K562 (cell line): ENCODE measurements around the gene TTLL11. TPM values are rescaled to one million over a fixed set of nuclear protein-coding genes. Genes with fewer than 3 reads are reported as not detected.

Experiments
- ATAC-seq: fragments of 200-7000 bp; cut with Tn5 transposase; 3 replicates; pipeline ENCODE4 v1.9.1; 2020; ENCODE audit warnings: moderate library complexity
- BruUV-seq: library from RNA; stranded (reverse); fragments of 400-500 nt; replicated peaks from 2 replicates; lab custom pipeline; 2021; lab: Mats Ljungman, UMichigan
- CTCF ChIA-PET: fragments of 300-600 bp; formaldehyde crosslinking; extraction: SDS; loops from one replicate; lab custom pipeline; 2021; ENCODE audit warnings: low intra/inter-chr PET ratio; lab: Yijun Ruan, JAX
- POLR2A ChIA-PET: fragments of 300-600, 350-650 bp; sonication (Branson Sonifier 250); formaldehyde crosslinking; extraction: SDS; loops from one replicate; lab custom pipeline; 2021; ENCODE audit warnings: antibody characterized with exemption, inconsistent platforms; lab: Yijun Ruan, JAX
- DNase-seq, 4 experiments: peaks; one replicate each; pipeline versions ENCODE4 v3.0.0 to v3.0.0-alpha.2; 2011 to 2018; ENCODE audit warnings: low spot score in 3 of 4, mixed read lengths in 3 of 4; ENCODE audit errors: extremely low read depth in 1 of 4
- FAIRE-seq: peaks from 2 replicates; lab custom pipeline; 2011; peaks lifted over from hg19 to GRCh38; lab: Jason Lieb, UNC
- H2AFZ ChIP-seq: 2 replicates; pipeline ENCODE4 v1.6.0; 2011; ENCODE audit warnings: low read depth, low read length, control low read depth, inconsistent platforms
- H3K27ac ChIP-seq: fragments of 200-600 bp; 3 replicates; pipeline ENCODE4 v1.8.0; 2011; ENCODE audit warnings: low read depth, mild to moderate bottlenecking, control low read depth, inconsistent platforms, low read length, moderate library complexity, mixed read lengths; ENCODE audit errors: extremely low read depth
- H3K27me3 ChIP-seq, 2 experiments: fragments of 300-600 bp in 1 of 2; 2 replicates in 1 of 2; 3 replicates in 1 of 2; pipeline versions ENCODE4 v1.6.0 to v1.8.0; 2011; ENCODE audit warnings: inconsistent platforms in 2 of 2, low read length in 2 of 2, mild to moderate bottlenecking in 1 of 2, mixed read lengths in 1 of 2, moderate library complexity in 1 of 2; ENCODE audit not compliant: control insufficient read depth in 2 of 2, insufficient read depth in 2 of 2
- H3K36me3 ChIP-seq: fragments of 300-600 bp; 3 replicates; pipeline ENCODE4 v1.8.0; 2011; ENCODE audit warnings: mild to moderate bottlenecking, low read length, inconsistent platforms; ENCODE audit not compliant: control insufficient read depth, insufficient read depth
- H3K4me1 ChIP-seq, 2 experiments: fragments of 200-600 bp in 1 of 2; replicated peaks in 1 of 2; 2 replicates in 1 of 2; 3 replicates in 1 of 2; pipeline versions ENCODE4 v1.5.1 to v1.8.0; 2011; ENCODE audit warnings: inconsistent platforms in 2 of 2, low read length in 2 of 2, mild to moderate bottlenecking in 1 of 2, mixed read lengths in 1 of 2, moderate library complexity in 1 of 2; ENCODE audit not compliant: control insufficient read depth in 2 of 2, insufficient read depth in 2 of 2
- H3K4me2 ChIP-seq: 2 replicates; pipeline ENCODE4 v1.6.1; 2011; ENCODE audit warnings: low read length, control low read depth, inconsistent platforms, mixed read lengths; ENCODE audit not compliant: insufficient read depth
- H3K4me3 ChIP-seq: fragments of 200-600 bp; sonication (generic), shearing (Covaris generic); 2 replicates; pipeline ENCODE4 v1.5.1; 2016; ENCODE audit warnings: control low read depth, inconsistent platforms
- H3K79me2 ChIP-seq: fragments of 200-600 bp; 3 replicates; pipeline ENCODE4 v1.8.0; 2011; ENCODE audit warnings: low read length, inconsistent platforms; ENCODE audit not compliant: control insufficient read depth, insufficient read depth
- H3K9ac ChIP-seq, 2 experiments: 2 replicates each; pipeline versions ENCODE4 v1.6.0 to v1.6.1; 2011; ENCODE audit warnings: low read depth in 2 of 2, low read length in 2 of 2, control low read depth in 1 of 2, inconsistent platforms in 1 of 2, mild to moderate bottlenecking in 1 of 2, mixed read lengths in 1 of 2; ENCODE audit not compliant: insufficient read depth in 1 of 2
- H3K9me1 ChIP-seq: one replicate; pipeline ENCODE4 v1.6.0; 2011; ENCODE audit warnings: inconsistent platforms, mild to moderate bottlenecking, low read length, moderate library complexity; ENCODE audit not compliant: control insufficient read depth, insufficient read depth
- H3K9me3 ChIP-seq: replicated peaks from 2 replicates; pipeline ENCODE4 v1.5.1; 2011; ENCODE audit warnings: low read depth, low read length, inconsistent platforms; ENCODE audit not compliant: control insufficient read depth, insufficient read depth
- H4K20me1 ChIP-seq: replicated peaks from 2 replicates; pipeline ENCODE4 v1.6.1; 2011; ENCODE audit warnings: low read length, inconsistent platforms, mixed read lengths; ENCODE audit not compliant: control insufficient read depth, insufficient read depth
- EP400 ChIP-seq: fragments of 450-650 bp; IDR thresholded peaks from 2 replicates; pipeline ENCODE4 v1.6.1; 2017; ENCODE audit warnings: antibody characterized with exemption, mild to moderate bottlenecking, moderate library complexity
- MTA3 ChIP-seq: fragments of 450-650 bp; formaldehyde crosslinking; IDR thresholded peaks from 2 replicates; pipeline ENCODE4 v1.6.1; 2017; ENCODE audit warnings: mild to moderate bottlenecking, borderline replicate concordance
- NEUROD1 ChIP-seq: fragments of 150-350 bp; IDR thresholded peaks from 2 replicates; pipeline ENCODE4 v1.6.1; 2014; ENCODE audit warnings: borderline replicate concordance, low read length, low read depth; ENCODE audit not compliant: partially characterized antibody
- NFIX ChIP-seq: fragments of 250-450 bp; sonication (Bioruptor Pico); IDR thresholded peaks from 2 replicates; pipeline ENCODE4 v1.4.0; 2020; ENCODE audit warnings: low read depth, mild to moderate bottlenecking, moderate library complexity
- PHF21A ChIP-seq: fragments of 450-650 bp; IDR thresholded peaks from 2 replicates; pipeline ENCODE4 v1.6.1; 2017; ENCODE audit warnings: low read depth, borderline replicate concordance
- POLR2G ChIP-seq: fragments of 200-400 bp; formaldehyde crosslinking; IDR thresholded peaks from 2 replicates; pipeline ENCODE4 v1.6.1; 2017; ENCODE audit warnings: low read depth, mild to moderate bottlenecking, antibody characterized with exemption, low read length, moderate library complexity
- WGBS: fragments of 100-300 bp; shearing (Covaris generic); methylation state at CpG from one replicate; pipeline ENCODE4 v1.1.6; 2016; ENCODE audit warnings: low coverage, mixed read lengths; ENCODE audit not compliant: insufficient coverage; ENCODE audit errors: missing lambda C conversion rate; 5-methylcytosine and 5-hydroxymethylcytosine counted together
- in situ Hi-C: fragments of 300-500 bp; cut with MboI; formaldehyde crosslinking; loops from 4 replicates; pipeline ENCODE4 v1.15.0; 2018; ENCODE audit warnings: inconsistent platforms, mixed read lengths
- intact Hi-C: fragments of 100-400 bp; cut with micrococcal nuclease; formaldehyde crosslinking; loops from 2 replicates; pipeline ENCODE4 v1.14.2; 2022
- polyA plus RNA-seq, 8 experiments: library from polyadenylated mRNA; depleted of rRNA in 4 of 8; stranded (reverse) in 5 of 8; unstranded in 3 of 8; fragments of >200 nt; fragmentation: Nextera tagmentation in 2 of 8; fragmentation: Illumina TruSeq in 1 of 8; extraction: Ambion mirVana in 2 of 8; extraction: Trizol in 1 of 8; gene quantifications; 2 replicates each; pipeline versions ENCODE4 v1.2.1 to v1.2.3, GENCODE V29; 2011 to 2014; ENCODE audit warnings: inconsistent platforms in 1 of 8, missing spikeins in 1 of 8
- total RNA-seq, 7 experiments: library from RNA; depleted of rRNA in 6 of 7; stranded (reverse); fragments of >200 nt in 6 of 7; fragmentation: Illumina TruSeq in 2 of 7; extraction: Trizol in 2 of 7; gene quantifications; 2 replicates each; pipeline versions ENCODE4 v1.2.1 to v1.2.3, GENCODE V29; 2011 to 2021; ENCODE audit warnings: low replicate concordance in 1 of 7
- TF ChIP-seq, protein P1 (sequence below), 2 experiments: fragments of 450-650 bp; IDR thresholded peaks; 2 replicates each; pipeline ENCODE4 v1.6.1; 2016
- TF ChIP-seq, protein P2 (sequence below): fragments of 450-650 bp; IDR thresholded peaks from 2 replicates; pipeline ENCODE4 v1.6.1; 2016; ENCODE audit warnings: borderline replicate concordance
- TF ChIP-seq, protein P3 (sequence below): fragments of 250-450 bp; sonication (Bioruptor Pico); IDR thresholded peaks from 2 replicates; pipeline ENCODE4 v1.8.0; 2022; ENCODE audit warnings: inconsistent platforms, mild to moderate bottlenecking, moderate library complexity, borderline replicate concordance
- TF ChIP-seq, protein P4 (sequence below): sonication (generic); formaldehyde crosslinking; IDR thresholded peaks from 2 replicates; pipeline ENCODE4 v1.8.0; 2022; ENCODE audit warnings: missing genetic modification reagents, mild to moderate bottlenecking, borderline replicate concordance

Gene TTLL11
- total and polyA plus RNA-seq, 9 of the 15 experiments (the other 6 are each of a cell fraction or from before 2014, with no cell fraction given), result 0.83 to 4.4 (median 2.7) TPM

DNA sequence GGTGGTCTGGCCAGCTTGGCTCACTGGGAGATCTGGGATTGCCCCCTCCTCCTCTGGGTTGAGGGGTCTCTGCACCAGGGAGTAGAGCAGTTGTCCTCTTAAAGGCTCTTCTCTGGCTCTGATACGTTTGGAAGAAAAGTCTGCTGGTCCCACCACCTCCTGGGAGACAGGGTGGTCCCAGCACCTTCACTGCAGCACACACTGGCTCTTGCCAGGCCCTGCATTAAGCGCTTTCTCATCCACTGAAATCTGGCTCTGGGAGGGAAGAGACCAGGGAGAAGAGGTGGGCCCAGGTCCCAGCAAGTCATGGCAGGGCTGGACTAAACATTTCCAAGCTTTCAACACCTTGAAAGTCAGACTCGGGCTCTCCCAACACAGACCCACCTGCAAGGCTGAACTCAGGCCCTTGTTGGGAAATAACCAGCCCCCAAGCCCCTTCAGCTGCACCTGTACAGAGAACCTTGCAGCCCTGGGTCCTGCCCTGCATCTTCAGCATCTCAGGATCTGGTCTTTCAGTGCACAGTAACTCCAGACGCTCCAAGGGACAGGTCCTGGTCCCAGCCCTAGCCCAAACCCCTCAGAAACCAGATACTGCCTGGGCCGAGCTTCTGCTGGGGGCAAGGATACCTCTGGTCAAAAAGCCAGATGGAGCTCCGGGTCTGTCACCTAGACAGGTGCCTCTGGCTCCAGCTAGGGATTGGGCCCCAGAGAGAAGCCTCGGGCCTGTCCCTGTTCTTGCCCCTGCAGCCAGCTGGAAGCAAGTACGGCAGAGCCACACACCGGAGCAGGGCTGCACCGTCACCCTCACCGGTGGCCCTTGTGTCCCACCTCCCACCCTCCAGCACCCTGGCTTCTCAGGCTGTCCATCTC, 307.2 kb downstream of the TTLL11 start:
- in situ Hi-C loops (no loop called here), intact Hi-C loops (no loop called here)
- H3K4me3 ChIP-seq, result no peak overlapping the region
- peaks cover 0 to 8% of the 10 kb centered on the region in 2 experiments; a peak in 2 of 5 replicates for H3K4me1 ChIP-seq
- DNase-seq, result no peak
- H3K9me1 ChIP-seq, result no peaks in the 10 kb centered on the region
- H3K4me2 ChIP-seq, result no peak overlapping the region
- CTCF ChIA-PET, result no interaction called here
- no peak for FAIRE-seq
- no peaks in the 10 kb centered on the region for H4K20me1 ChIP-seq
- TF ChIP-seq MTA3, result no peak
- TF ChIP-seq, protein P1, sequence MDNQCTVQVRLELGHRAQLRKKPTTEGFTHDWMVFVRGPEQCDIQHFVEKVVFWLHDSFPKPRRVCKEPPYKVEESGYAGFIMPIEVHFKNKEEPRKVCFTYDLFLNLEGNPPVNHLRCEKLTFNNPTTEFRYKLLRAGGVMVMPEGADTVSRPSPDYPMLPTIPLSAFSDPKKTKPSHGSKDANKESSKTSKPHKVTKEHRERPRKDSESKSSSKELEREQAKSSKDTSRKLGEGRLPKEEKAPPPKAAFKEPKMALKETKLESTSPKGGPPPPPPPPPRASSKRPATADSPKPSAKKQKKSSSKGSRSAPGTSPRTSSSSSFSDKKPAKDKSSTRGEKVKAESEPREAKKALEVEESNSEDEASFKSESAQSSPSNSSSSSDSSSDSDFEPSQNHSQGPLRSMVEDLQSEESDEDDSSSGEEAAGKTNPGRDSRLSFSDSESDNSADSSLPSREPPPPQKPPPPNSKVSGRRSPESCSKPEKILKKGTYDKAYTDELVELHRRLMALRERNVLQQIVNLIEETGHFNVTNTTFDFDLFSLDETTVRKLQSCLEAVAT (IDR thresholded peaks at IDR 0.05), result no peak
- TF ChIP-seq, protein P2, sequence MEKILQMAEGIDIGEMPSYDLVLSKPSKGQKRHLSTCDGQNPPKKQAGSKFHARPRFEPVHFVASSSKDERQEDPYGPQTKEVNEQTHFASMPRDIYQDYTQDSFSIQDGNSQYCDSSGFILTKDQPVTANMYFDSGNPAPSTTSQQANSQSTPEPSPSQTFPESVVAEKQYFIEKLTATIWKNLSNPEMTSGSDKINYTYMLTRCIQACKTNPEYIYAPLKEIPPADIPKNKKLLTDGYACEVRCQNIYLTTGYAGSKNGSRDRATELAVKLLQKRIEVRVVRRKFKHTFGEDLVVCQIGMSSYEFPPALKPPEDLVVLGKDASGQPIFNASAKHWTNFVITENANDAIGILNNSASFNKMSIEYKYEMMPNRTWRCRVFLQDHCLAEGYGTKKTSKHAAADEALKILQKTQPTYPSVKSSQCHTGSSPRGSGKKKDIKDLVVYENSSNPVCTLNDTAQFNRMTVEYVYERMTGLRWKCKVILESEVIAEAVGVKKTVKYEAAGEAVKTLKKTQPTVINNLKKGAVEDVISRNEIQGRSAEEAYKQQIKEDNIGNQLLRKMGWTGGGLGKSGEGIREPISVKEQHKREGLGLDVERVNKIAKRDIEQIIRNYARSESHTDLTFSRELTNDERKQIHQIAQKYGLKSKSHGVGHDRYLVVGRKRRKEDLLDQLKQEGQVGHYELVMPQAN, result no peak
- TF ChIP-seq, protein P3, sequence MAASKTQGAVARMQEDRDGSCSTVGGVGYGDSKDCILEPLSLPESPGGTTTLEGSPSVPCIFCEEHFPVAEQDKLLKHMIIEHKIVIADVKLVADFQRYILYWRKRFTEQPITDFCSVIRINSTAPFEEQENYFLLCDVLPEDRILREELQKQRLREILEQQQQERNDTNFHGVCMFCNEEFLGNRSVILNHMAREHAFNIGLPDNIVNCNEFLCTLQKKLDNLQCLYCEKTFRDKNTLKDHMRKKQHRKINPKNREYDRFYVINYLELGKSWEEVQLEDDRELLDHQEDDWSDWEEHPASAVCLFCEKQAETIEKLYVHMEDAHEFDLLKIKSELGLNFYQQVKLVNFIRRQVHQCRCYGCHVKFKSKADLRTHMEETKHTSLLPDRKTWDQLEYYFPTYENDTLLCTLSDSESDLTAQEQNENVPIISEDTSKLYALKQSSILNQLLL, result no peak
- TF ChIP-seq NEUROD1, result no peak
- TF ChIP-seq EP400, result no peak
- no peak for TF ChIP-seq POLR2G
- no peak for TF ChIP-seq PHF21A
- TF ChIP-seq NFIX, result no peak
- TF ChIP-seq, protein P4, sequence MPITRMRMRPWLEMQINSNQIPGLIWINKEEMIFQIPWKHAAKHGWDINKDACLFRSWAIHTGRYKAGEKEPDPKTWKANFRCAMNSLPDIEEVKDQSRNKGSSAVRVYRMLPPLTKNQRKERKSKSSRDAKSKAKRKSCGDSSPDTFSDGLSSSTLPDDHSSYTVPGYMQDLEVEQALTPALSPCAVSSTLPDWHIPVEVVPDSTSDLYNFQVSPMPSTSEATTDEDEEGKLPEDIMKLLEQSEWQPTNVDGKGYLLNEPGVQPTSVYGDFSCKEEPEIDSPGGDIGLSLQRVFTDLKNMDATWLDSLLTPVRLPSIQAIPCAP (CRISPR knock-in tag), result no peak
- TF ChIP-seq, all 486 proteins: peak for 0
- Histone ChIP-seq H3K27me3 (peaks cover 20 to 71% of the 10 kb centered on the region in 2 experiments), H3K9ac (no peak overlapping the region), H3K9me3 (no peaks in the 10 kb centered on the region), H3K79me2 (no peaks in the 10 kb centered on the region), H2AFZ (no peak overlapping the region), H3K27ac (no peak overlapping the region), H3K36me3 (no peaks in the 10 kb centered on the region)
- ATAC-seq, result no peak
- 0% methylated on average over 9 of the region's 11 CpGs for WGBS
- BruUV-seq, result no TSS peak
- POLR2A ChIA-PET, result interaction anchor here (0.9 kb wide), 1 partner anchor 58 kb away, joined by 4 read pairs; no protein-coding TSS in a partner anchor
